Parathyroid adenoma (tissue), 2 donors: Measurements from ENCODE around the gene ACTN4.
"Not testable (repeated sequence)": the region's sequence is repeated elsewhere in the genome, so short reads cannot be mapped to it uniquely, and the experiment has no call there.

Experiments
- H2AFZ ChIP-seq: fragments of 300-600 bp; sonication (generic); one replicate; pipeline ENCODE4 v1.7.0; 2017; ENCODE audit warnings: antibody characterized with exemption, mild to moderate bottlenecking
- H3K27ac ChIP-seq: fragments of 300-600 bp; sonication (generic); one replicate; pipeline ENCODE4 v1.7.0; 2017
- H3K27me3 ChIP-seq: fragments of 300-600 bp; sonication (generic); one replicate; pipeline ENCODE4 v1.7.0; 2017; ENCODE audit warnings: low read length; ENCODE audit not compliant: control insufficient read depth, insufficient read depth
- H3K36me3 ChIP-seq: fragments of 300-600 bp; sonication (generic); one replicate; pipeline ENCODE4 v1.7.0; 2017; ENCODE audit warnings: low read length; ENCODE audit not compliant: control insufficient read depth, insufficient read depth
- H3K4me1 ChIP-seq: fragments of 300-600 bp; sonication (generic); one replicate; pipeline ENCODE4 v1.7.0; 2017; ENCODE audit warnings: control low read depth
- H3K4me2 ChIP-seq: fragments of 300-600 bp; sonication (generic); one replicate; pipeline ENCODE4 v1.7.0; 2017; ENCODE audit warnings: low read length
- H3K4me3 ChIP-seq: fragments of 300-600 bp; sonication (generic); one replicate; pipeline ENCODE4 v1.7.0; 2017; ENCODE audit warnings: low read depth, low read length
- H3K79me2 ChIP-seq: fragments of 300-600 bp; sonication (generic); one replicate; pipeline ENCODE4 v1.7.0; 2017; ENCODE audit warnings: control low read depth
- H3K9ac ChIP-seq: fragments of 300-600 bp; sonication (generic); one replicate; pipeline ENCODE4 v1.7.0; 2017; ENCODE audit warnings: mild to moderate bottlenecking
- H3K9me3 ChIP-seq: fragments of 300-600 bp; sonication (generic); one replicate; pipeline ENCODE4 v1.7.0; 2017; ENCODE audit warnings: low read length; ENCODE audit not compliant: control insufficient read depth
- CTCF ChIP-seq: fragments of 300-600 bp; sonication (generic); IDR thresholded peaks from one replicate; pipeline ENCODE4 v1.7.0; 2017; ENCODE audit warnings: antibody characterized with exemption, mild to moderate bottlenecking
- donor health status: primary hyperparathyroidism.

The ACTN4 gene

GRCh38 chr19:38629568-38629967 is 17.9 kb upstream of the ACTN4 start:
- H3K79me2 ChIP-seq = no peaks in the 10 kb centered on the region
- H3K27ac ChIP-seq = no peak overlapping the region
- H3K36me3 ChIP-seq = no peaks in the 10 kb centered on the region
- H3K4me2 ChIP-seq = no peak overlapping the region
- H3K9me3 ChIP-seq = no peaks in the 10 kb centered on the region
- no peak overlapping the region for H3K4me3 ChIP-seq
- H2AFZ ChIP-seq = no peak overlapping the region
- no peaks in the 10 kb centered on the region for H3K27me3 ChIP-seq
- no peak overlapping the region for H3K9ac ChIP-seq
- H3K4me1 ChIP-seq = no peaks in the 10 kb centered on the region
- TF ChIP-seq CTCF = no peak

DNA sequence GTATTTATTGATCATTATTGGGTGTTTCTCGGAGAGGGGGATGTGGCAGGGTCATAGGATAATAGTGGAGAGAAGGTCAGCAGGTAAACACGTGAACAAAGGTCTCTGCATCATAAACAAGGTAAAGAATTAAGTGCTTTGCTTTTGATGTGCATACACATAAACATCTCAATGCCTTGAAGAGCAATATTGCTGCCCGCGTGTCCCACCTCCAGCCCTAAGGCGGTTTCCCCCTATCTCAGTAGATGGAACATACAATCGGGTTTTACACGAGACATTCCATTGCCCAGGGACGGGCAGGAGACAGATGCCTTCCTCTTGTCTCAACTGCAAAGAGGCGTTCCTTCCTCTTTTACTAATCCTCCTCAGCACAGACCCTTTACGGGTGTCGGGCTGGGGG is 16.1 kb upstream of the ACTN4 start:
- not testable (repeated sequence) for H3K79me2 ChIP-seq, H3K27ac ChIP-seq, H3K27me3 ChIP-seq, H3K9ac ChIP-seq, H3K4me3 ChIP-seq, H2AFZ ChIP-seq, H3K36me3 ChIP-seq, H3K4me1 ChIP-seq, H3K9me3 ChIP-seq, H3K4me2 ChIP-seq

- not testable (repeated sequence) for H3K36me3 ChIP-seq, H3K4me2 ChIP-seq, H3K79me2 ChIP-seq, H3K4me3 ChIP-seq, H3K27ac ChIP-seq, H3K9me3 ChIP-seq, H3K27me3 ChIP-seq, H3K9ac ChIP-seq, H3K4me1 ChIP-seq, H2AFZ ChIP-seq
Observed at GRCh38 chr19:38631811-38632475, 15.5 kb upstream of the ACTN4 start.

DNA sequence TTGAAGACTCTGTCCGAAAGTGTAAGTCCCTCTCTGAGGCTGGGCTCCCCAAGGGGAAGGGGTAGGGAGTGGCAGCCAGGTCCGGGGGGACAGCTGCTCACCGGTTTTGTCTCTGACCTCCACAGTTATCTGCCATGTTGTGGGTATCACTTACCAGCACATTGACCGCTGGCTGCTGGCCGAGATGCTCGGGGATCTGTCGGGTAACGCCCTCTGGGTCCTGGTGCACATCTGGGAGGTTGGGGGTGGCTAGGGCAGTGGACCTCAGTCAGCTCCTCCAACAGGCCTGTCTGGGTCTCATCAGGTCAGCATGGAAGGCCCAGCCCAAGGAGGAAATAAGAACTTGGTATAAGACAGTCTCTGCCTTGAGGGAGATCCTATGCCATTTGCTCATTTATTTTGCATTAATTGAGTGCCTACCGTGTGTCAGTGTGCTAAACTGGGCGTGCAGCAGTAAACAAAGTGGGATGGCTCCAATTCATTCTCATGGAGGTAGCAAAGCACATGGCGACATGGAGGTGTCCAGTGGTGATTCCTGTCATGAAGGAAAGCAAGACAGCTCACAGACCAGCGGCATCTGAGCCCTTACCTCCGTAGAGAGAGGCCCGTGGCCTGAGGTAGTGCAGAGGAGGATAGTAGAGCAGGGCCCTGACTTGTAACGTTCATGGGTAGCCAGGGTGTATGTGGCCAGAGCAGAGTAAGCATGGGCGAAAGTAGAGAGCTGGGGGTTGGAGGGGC is 14.8 kb upstream of the ACTN4 start:
- Histone ChIP-seq H3K36me3 (no peaks in the 10 kb centered on the region), H3K4me3 (no peak overlapping the region), H3K9me3 (no peaks in the 10 kb centered on the region), H3K27ac (no peak overlapping the region), H3K79me2 (peaks cover 5% of the 10 kb centered on the region), H3K4me2 (no peak overlapping the region), H2AFZ (no peak overlapping the region), H3K4me1 (peaks cover 6% of the 10 kb centered on the region), H3K27me3 (no peaks in the 10 kb centered on the region), H3K9ac (no peak overlapping the region)
- TF ChIP-seq CTCF = no peak

- TF ChIP-seq CTCF = peak; percentile 96
- H2AFZ ChIP-seq = no peak overlapping the region
- H3K4me2 ChIP-seq = no peak overlapping the region
- H3K4me3 ChIP-seq = no peak overlapping the region
- peak overlapping the region; percentile 29 for H3K27ac ChIP-seq
- H3K4me1 ChIP-seq = peaks cover 6% of the 10 kb centered on the region
- no peaks in the 10 kb centered on the region for H3K36me3 ChIP-seq
- H3K9me3 ChIP-seq = no peaks in the 10 kb centered on the region
- no peaks in the 10 kb centered on the region for H3K27me3 ChIP-seq
- H3K9ac ChIP-seq = no peak overlapping the region
- H3K79me2 ChIP-seq = peaks cover 5% of the 10 kb centered on the region
Observed at GRCh38 chr19:38634757-38635482, 12.5 kb upstream of the ACTN4 start.
